C4-2B (cell line): ENCODE data around the gene FLOT1.
A peak's percentile ranks its signal among the peaks of the same experiment; 100 is the strongest.

Experiments
- H3K27ac ChIP-seq: fragments of 450-650 bp; 2 replicates; pipeline ENCODE4 v1.5.1; 2017
- CTCF ChIP-seq: fragments of 450-650 bp; conservative IDR thresholded peaks from 2 replicates; pipeline ENCODE4 v1.5.1; 2017; ENCODE audit warnings: mild to moderate bottlenecking
- ZFX ChIP-seq: fragments of 450-650 bp; IDR thresholded peaks from 2 replicates; pipeline ENCODE4 v1.6.1; 2017

The FLOT1 gene

GRCh38 chr6:30740540-30740870, 2.0 kb downstream of the FLOT1 start:
- H3K27ac ChIP-seq: no peak overlapping the region
- no peak for TF ChIP-seq ZFX
- no peak for TF ChIP-seq CTCF

GRCh38 chr6:30738532-30738931, 4.0 kb downstream of the FLOT1 start:
- TF ChIP-seq ZFX: no peak
- TF ChIP-seq CTCF: no peak
- no peak overlapping the region for H3K27ac ChIP-seq

DNA sequence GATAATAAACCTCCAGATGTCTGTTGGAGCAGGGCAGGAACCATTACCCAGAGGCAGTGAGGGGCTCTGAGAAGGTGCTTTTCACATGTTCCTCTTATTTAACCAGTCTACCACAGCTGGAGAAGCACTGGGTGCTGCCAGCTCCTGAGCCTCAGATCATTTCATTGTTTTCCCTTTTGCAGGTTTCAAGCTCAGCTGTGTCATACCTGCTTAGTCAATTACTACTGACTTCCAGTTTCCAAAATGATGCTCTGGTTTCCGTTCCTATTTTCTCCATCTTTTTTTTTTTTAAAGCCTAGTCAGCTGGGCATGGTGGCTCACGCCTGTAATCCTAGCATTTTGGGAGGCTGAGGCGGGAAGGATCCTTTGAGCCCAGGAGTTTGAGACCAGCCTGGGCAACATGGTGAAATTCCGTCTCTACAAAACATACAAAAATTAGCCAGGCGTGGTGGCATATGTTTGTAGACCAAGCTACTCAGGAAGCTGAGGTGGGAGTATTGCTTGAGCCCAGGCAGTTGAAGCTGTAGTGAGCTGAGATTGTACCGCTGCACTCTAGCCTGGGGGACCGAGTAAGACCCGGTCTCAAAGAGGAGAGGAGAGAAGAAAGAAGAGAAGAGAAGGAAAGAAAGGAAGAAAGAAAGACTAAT, 6.7 kb downstream of the FLOT1 start:
- H3K27ac ChIP-seq: no peak overlapping the region
- TF ChIP-seq ZFX (no peak), CTCF (no peak)

- no peak for TF ChIP-seq ZFX
- TF ChIP-seq CTCF: no peak
- H3K27ac ChIP-seq: no peak overlapping the region
Measured at GRCh38 chr6:30732237-30732943, 10.1 kb downstream of the FLOT1 start.

- TF ChIP-seq CTCF (peak; percentile 86), ZFX (no peak)
- no peak overlapping the region for H3K27ac ChIP-seq
Measured at GRCh38 chr6:30730601-30731435, 11.7 kb downstream of the FLOT1 start.

- no peak overlapping the region for H3K27ac ChIP-seq
- TF ChIP-seq ZFX (no peak), CTCF (no peak; the same call in 1 of the 2 replicates)
Measured at GRCh38 chr6:30727920-30728553, 14.4 kb downstream of the FLOT1 start.
